BLaER1 (cell line): ENCODE data around the gene PEF1.
A peak's percentile ranks its signal among the peaks of the same experiment; 100 is the strongest.

ENCODE experiments used
- H3K27ac ChIP-seq: shearing (Covaris generic); formaldehyde crosslinking; 2 replicates; pipeline ENCODE4 v1.8.1; 2022
- H3K27me3 ChIP-seq: shearing (Covaris generic); formaldehyde crosslinking; 2 replicates; pipeline ENCODE4 v1.8.1; 2022
- H3K36me3 ChIP-seq: shearing (Covaris generic); formaldehyde crosslinking; 2 replicates; pipeline ENCODE4 v1.8.1; 2022
- H3K4me1 ChIP-seq: shearing (Covaris generic); formaldehyde crosslinking; 2 replicates; pipeline ENCODE4 v1.8.1; 2022
- H3K4me2 ChIP-seq: shearing (Covaris generic); formaldehyde crosslinking; 2 replicates; pipeline ENCODE4 v1.8.1; 2022
- H3K4me3 ChIP-seq: shearing (Covaris generic); formaldehyde crosslinking; 2 replicates; pipeline ENCODE4 v1.8.1; 2022
- H3K9ac ChIP-seq: shearing (Covaris generic); formaldehyde crosslinking; 2 replicates; pipeline ENCODE4 v1.8.1; 2022
- H3K9me3 ChIP-seq: shearing (Covaris generic); formaldehyde crosslinking; 2 replicates; pipeline ENCODE4 v1.8.1; 2022
- H4K20me1 ChIP-seq: shearing (Covaris generic); formaldehyde crosslinking; 2 replicates; pipeline ENCODE4 v1.8.1; 2022
- Cebpa-rat ChIP-seq: shearing (Covaris generic); IDR thresholded peaks from 2 replicates; pipeline ENCODE4 v1.8.1; 2022

PEF1 gene

GRCh38 chr1:31657020-31657804, 12.5 kb upstream of the PEF1 start:
- no peaks in the 10 kb centered on the region for H3K36me3 ChIP-seq
- no peak overlapping the region; the same call in 1 of the 2 replicates for H3K9ac ChIP-seq
- no peaks in the 10 kb centered on the region for H4K20me1 ChIP-seq
- no peak for TF ChIP-seq Cebpa-rat
- H3K27me3 ChIP-seq = no peaks in the 10 kb centered on the region
- H3K4me2 ChIP-seq = peak overlapping the region; percentile 84
- peak overlapping the region; percentile 85 for H3K27ac ChIP-seq
- peaks cover 69% of the 10 kb centered on the region for H3K4me1 ChIP-seq
- H3K4me3 ChIP-seq = no peak overlapping the region
- no peaks in the 10 kb centered on the region for H3K9me3 ChIP-seq

GRCh38 chr1:31655756-31656155, 11.1 kb upstream of the PEF1 start:
- Histone ChIP-seq H3K27me3 (no peaks in the 10 kb centered on the region), H3K9me3 (no peaks in the 10 kb centered on the region)

DNA sequence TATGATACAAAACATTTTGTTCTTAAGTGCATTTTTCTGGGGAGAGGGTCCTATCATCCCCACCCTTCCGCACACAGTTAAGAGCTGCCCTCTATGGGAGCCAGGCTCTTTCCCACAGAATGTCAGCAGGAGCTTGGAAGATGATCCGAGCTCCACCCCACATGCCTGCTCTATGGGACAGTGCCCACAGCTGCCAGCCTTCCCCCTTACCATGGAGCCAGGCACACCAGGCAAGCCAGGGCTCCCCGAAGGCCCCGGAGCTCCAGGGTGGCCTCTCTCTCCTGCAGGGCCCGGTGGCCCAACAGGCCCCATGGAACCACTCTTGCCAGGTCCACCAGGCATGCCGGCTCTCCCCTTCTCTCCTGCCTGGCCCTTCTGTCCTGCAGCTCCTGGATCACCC, 10.4 kb upstream of the PEF1 start:
- no peaks in the 10 kb centered on the region for H3K36me3 ChIP-seq
- H3K4me3 ChIP-seq = no peak overlapping the region
- no peak overlapping the region for H3K27ac ChIP-seq
- no peak overlapping the region for H3K4me2 ChIP-seq
- H3K9me3 ChIP-seq = no peaks in the 10 kb centered on the region
- TF ChIP-seq Cebpa-rat = no peak
- H3K9ac ChIP-seq = no peak overlapping the region
- peaks cover 48% of the 10 kb centered on the region for H3K4me1 ChIP-seq
- no peaks in the 10 kb centered on the region for H3K27me3 ChIP-seq
- H4K20me1 ChIP-seq = no peaks in the 10 kb centered on the region

More at GRCh38 chr1:31655756-31656155, 11.1 kb upstream of the PEF1 start:
- Histone ChIP-seq H4K20me1 (no peaks in the 10 kb centered on the region), H3K4me3 (no peak overlapping the region), H3K27ac (no peak overlapping the region), H3K9ac (no peak overlapping the region), H3K36me3 (no peaks in the 10 kb centered on the region), H3K4me1 (peaks cover 54% of the 10 kb centered on the region), H3K4me2 (peak overlapping the region; percentile 84; the same call in 1 of the 2 replicates)
- no peak for TF ChIP-seq Cebpa-rat

GRCh38 chr1:31654474-31654776, 9.7 kb upstream of the PEF1 start:
- H3K27me3 ChIP-seq = no peaks in the 10 kb centered on the region
- H3K36me3 ChIP-seq = no peaks in the 10 kb centered on the region
- H3K4me1 ChIP-seq = peaks cover 41% of the 10 kb centered on the region
- H3K4me3 ChIP-seq = no peak overlapping the region
- H3K9ac ChIP-seq = no peak overlapping the region
- no peak overlapping the region for H3K4me2 ChIP-seq
- TF ChIP-seq Cebpa-rat = no peak
- no peak overlapping the region for H3K27ac ChIP-seq
- no peaks in the 10 kb centered on the region for H4K20me1 ChIP-seq
- no peaks in the 10 kb centered on the region for H3K9me3 ChIP-seq

DNA sequence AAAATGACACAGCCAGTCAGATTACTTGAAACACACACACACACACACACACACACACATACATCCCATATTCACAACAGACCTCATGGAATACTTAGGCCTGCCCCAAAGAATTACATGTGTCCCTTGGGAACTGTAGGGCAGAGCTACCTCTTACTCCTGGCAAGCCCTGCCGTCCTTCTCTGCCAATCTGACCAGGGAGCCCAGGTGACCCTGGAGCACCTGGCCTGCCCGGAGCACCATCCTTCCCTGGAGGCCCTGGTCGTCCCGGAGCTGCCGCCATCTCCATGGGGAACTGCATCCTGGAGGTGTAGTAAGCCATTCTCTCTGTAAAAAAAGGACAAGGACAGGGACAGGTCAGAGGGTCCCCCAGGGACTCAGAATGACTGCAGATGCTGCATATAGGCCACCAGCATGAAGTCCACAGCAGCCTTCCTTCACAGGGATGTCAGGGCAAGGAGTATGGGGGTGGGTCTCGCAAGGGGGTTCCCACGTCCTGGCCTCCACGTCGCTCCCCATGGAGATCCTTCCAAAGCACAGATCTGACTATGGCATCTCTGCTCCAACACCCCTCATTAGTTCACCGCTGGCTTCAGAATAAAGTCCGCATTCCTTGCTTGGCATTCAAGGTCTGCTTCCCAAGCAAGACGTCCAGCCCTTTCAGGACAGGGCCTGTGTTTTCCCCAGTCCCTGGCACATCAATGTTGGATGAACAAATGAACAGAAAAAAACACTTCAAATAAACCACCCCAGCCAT, 9.2 kb upstream of the PEF1 start:
- Histone ChIP-seq H3K9me3 (no peaks in the 10 kb centered on the region), H3K4me1 (peaks cover 36% of the 10 kb centered on the region), H3K4me3 (no peak overlapping the region), H3K36me3 (no peaks in the 10 kb centered on the region), H4K20me1 (no peaks in the 10 kb centered on the region), H3K27ac (no peak overlapping the region), H3K4me2 (no peak overlapping the region), H3K9ac (no peak overlapping the region), H3K27me3 (no peaks in the 10 kb centered on the region)
- no peak for TF ChIP-seq Cebpa-rat

DNA sequence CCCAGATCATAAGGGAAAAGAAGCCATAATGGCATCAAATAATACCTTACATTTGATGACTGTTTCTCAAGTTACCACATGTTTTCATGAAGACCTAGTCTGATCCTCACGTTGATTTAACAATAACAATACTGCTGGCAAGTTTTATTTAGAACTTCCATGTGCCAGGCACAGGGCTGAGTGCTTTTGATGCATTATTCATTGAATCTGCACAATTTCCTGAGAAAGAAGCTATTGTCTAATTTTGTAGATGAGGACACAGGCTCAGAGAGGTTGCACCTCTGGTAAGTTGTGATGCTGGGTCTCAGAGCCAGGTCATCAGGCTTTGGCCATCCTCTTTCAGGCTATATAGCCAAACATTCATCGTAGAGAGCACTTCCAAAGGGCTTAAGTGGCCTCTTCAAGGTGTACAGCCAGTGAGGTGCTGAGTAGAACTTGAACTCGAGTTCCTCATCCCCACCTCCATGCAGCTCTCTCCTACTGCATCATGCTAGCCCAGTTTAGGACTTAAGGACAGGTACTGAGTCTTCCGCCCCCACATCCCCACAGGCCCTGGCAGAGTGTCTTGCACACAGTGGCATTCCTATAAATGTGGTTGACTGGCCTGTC, 8.3 kb upstream of the PEF1 start:
- Histone ChIP-seq H3K27me3 (no peaks in the 10 kb centered on the region), H3K27ac (no peak overlapping the region), H3K36me3 (no peaks in the 10 kb centered on the region), H3K9ac (no peak overlapping the region), H3K4me2 (no peak overlapping the region), H3K4me3 (no peak overlapping the region), H4K20me1 (no peaks in the 10 kb centered on the region), H3K4me1 (peaks cover 27% of the 10 kb centered on the region), H3K9me3 (no peaks in the 10 kb centered on the region)
- TF ChIP-seq Cebpa-rat = no peak

DNA sequence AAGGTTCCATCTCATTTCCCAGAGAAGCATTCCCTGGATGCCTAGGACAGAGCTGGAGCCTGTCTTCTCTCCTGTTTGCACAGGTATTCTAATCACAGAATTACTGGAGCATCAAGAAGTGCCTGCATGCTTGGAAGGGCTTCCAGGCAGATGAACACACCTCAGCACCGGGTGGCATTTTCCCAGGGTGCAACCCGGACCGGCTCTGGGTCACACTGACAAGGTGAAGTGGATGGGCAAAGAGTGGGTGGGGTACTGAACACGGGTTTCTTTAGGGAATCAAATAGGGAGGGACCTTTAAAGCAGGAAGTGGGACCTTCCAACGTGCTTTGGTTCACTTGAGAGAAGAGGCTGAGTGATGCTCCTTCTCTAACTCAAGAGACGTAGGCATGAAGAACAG, 7.1 kb upstream of the PEF1 start:
- Histone ChIP-seq H3K9ac (no peak overlapping the region), H3K4me1 (peaks cover 14% of the 10 kb centered on the region), H4K20me1 (no peaks in the 10 kb centered on the region), H3K36me3 (no peaks in the 10 kb centered on the region), H3K4me3 (no peak overlapping the region), H3K27ac (no peak overlapping the region), H3K9me3 (no peaks in the 10 kb centered on the region), H3K27me3 (no peaks in the 10 kb centered on the region), H3K4me2 (no peak overlapping the region)
- no peak for TF ChIP-seq Cebpa-rat

DNA sequence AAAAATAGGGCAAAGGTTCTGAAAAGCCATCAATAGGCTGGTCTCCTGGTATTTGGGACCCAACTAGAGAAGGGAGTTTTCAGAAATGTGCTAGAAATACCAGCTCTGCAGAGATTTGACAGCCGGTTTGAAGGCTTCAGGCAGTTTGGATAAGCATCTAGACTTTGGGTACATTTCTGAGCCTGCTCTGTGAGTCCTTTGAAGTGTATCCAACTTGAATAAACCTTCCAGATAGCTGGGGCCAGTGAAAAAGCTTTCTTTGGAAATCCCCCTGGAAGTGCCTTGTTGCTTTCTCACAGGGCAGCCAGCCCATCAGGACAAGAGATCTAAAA, 6.4 kb upstream of the PEF1 start:
- no peaks in the 10 kb centered on the region for H3K36me3 ChIP-seq
- H3K27me3 ChIP-seq = no peaks in the 10 kb centered on the region
- no peak for TF ChIP-seq Cebpa-rat
- H4K20me1 ChIP-seq = no peaks in the 10 kb centered on the region
- H3K9me3 ChIP-seq = no peaks in the 10 kb centered on the region
- H3K4me2 ChIP-seq = no peak overlapping the region
- H3K4me1 ChIP-seq = peaks cover 7% of the 10 kb centered on the region
- no peak overlapping the region for H3K4me3 ChIP-seq
- no peak overlapping the region for H3K27ac ChIP-seq
- H3K9ac ChIP-seq = no peak overlapping the region

DNA sequence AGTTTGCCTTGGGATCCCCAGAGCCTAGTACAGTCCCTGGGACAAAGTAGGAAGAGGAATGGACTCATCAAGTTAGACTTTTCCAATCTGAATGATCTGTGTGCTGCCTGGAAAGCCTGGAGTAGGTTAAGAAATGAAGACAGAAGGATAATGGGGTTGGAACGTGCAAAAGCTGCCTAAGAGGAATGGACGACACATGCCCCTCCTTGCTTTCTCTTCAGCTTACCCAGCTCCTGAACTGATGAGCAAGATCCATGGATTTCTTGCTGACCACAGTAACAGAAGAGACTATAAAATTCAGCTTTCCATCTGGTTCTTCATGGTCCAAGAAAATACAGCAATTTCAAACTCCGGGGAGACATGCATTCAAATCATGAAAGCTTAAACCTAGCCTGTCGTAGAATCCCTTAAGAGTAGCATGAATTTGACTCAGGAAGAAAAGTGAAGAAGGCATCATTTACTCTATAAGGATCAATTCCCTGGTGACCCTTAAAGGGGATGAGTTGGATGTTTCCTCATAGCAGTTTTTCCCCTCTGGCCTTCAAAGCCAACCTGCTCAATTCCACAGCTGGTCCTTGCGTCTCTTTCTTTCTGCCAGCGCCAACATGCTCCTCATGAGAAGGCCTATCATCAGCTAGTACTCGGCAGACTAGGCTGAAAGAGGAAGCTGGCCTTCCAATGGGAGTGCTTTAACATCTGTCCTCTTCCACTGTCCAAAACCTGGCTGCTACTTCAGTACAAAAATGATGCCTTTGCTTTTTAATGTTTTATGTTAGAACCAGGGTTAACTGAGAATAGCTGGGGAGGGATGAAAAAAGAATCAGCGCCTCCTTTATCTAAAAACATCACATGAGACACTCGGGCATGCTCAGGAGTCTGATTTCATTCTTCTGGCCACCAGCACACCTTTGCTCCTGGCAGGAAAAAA, 5.7 kb upstream of the PEF1 start:
- H4K20me1 ChIP-seq = no peaks in the 10 kb centered on the region
- H3K36me3 ChIP-seq = no peaks in the 10 kb centered on the region
- TF ChIP-seq Cebpa-rat = no peak
- no peaks in the 10 kb centered on the region for H3K27me3 ChIP-seq
- H3K9me3 ChIP-seq = no peaks in the 10 kb centered on the region
- H3K27ac ChIP-seq = no peak overlapping the region
- no peak overlapping the region for H3K4me3 ChIP-seq
- peaks cover 6% of the 10 kb centered on the region for H3K4me1 ChIP-seq
- no peak overlapping the region for H3K9ac ChIP-seq
- no peak overlapping the region for H3K4me2 ChIP-seq
